HG03108 (cell line): ENCODE data around the gene VIM.

Experiments used
- ATAC-seq: cut with Tn5 transposase; IDR thresholded peaks from one replicate; pipeline ENCODE4 v1.9.1; 2021; ENCODE audit warnings: moderate library complexity; ENCODE audit not compliant: unreplicated experiment

Gene VIM

GRCh38 chr10:17228091-17229015, at the start of gene VIM:
VIM (plus strand) TSS chr10:17228241; CDS start chr10:17229423, 1,182 bp downstream.
- peak; percentile 27 for ATAC-seq

- no peak for ATAC-seq
Observed at GRCh38 chr10:17179002-17179401, 49.0 kb upstream of the VIM start.

GRCh38 chr10:17181110-17181509, 46.9 kb upstream of the VIM start:
- no peak for ATAC-seq

GRCh38 chr10:17181751-17182150, 46.3 kb upstream of the VIM start:
- ATAC-seq = no peak

- no peak for ATAC-seq
Observed at GRCh38 chr10:17183110-17183509, 44.9 kb upstream of the VIM start.

- no peak for ATAC-seq
Observed at GRCh38 chr10:17185873-17186272, 42.2 kb upstream of the VIM start.

GRCh38 chr10:17188644-17189172, 39.3 kb upstream of the VIM start:
- no peak for ATAC-seq

GRCh38 chr10:17190602-17191001, 37.4 kb upstream of the VIM start:
- ATAC-seq = no peak

GRCh38 chr10:17195083-17195482, 33.0 kb upstream of the VIM start:
- ATAC-seq = no peak

GRCh38 chr10:17196045-17196444, 32.0 kb upstream of the VIM start:
- no peak for ATAC-seq

GRCh38 chr10:17196573-17196972, 31.5 kb upstream of the VIM start:
- no peak for ATAC-seq

- no peak for ATAC-seq
Observed at GRCh38 chr10:17199351-17199804, 28.7 kb upstream of the VIM start.

GRCh38 chr10:17200001-17200911, 27.8 kb upstream of the VIM start:
- no peak for ATAC-seq

GRCh38 chr10:17200912-17201793, 26.9 kb upstream of the VIM start, which contains the start of gene TRDMT1:
TRDMT1 (minus strand) TSS chr10:17201672; CDS start chr10:17201634, 38 bp downstream.
- ATAC-seq = peak; percentile 93

- ATAC-seq = no peak
Observed at GRCh38 chr10:17201794-17202116, 26.3 kb upstream of the VIM start.

- ATAC-seq = no peak
Observed at GRCh38 chr10:17202506-17202905, 25.5 kb upstream of the VIM start.

GRCh38 chr10:17202999-17203398, 25.0 kb upstream of the VIM start:
- no peak for ATAC-seq

- ATAC-seq = no peak
Observed at GRCh38 chr10:17203416-17203815, 24.6 kb upstream of the VIM start.

GRCh38 chr10:17206210-17206709, 21.8 kb upstream of the VIM start:
- ATAC-seq = peak; percentile 35

- ATAC-seq = no peak
Observed at GRCh38 chr10:17208476-17208875, 19.6 kb upstream of the VIM start.
